Measurements from ENCODE around the gene TANC1.

The TANC1 gene

DNA sequence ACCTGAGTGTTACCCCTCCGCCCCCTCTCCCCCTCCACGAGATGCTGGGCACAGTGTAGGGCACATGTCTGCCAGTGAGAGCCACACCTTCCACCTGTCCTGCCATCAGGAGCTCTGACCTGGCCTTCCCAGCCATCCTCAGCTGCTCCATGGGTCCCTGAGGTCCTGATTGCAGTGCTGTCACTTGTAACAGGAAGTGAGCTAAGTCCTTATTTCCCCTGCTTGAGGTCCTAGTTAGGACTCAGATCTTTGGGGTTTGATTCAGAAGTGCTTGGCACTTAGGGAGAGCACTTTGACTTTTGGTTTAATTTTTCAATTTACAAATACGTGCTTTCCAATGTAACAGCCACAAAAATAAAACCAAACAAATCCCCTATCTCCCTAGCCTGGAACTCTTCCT lies 192.5 kb downstream of the TANC1 start:
- H3K9ac ChIP-seq (ENCODE audit: low read depth, low read length) = no peak overlapping the region
- no peaks in the 10 kb centered on the region for H3K4me1 ChIP-seq (ENCODE audit: insufficient read depth, low read length)
- no peaks in the 10 kb centered on the region for H3K9me3 ChIP-seq (ENCODE audit: control insufficient read depth, insufficient read depth, low read length)
- no peaks in the 10 kb centered on the region for H3K36me3 ChIP-seq (ENCODE audit: insufficient read depth, low read length)

DNA sequence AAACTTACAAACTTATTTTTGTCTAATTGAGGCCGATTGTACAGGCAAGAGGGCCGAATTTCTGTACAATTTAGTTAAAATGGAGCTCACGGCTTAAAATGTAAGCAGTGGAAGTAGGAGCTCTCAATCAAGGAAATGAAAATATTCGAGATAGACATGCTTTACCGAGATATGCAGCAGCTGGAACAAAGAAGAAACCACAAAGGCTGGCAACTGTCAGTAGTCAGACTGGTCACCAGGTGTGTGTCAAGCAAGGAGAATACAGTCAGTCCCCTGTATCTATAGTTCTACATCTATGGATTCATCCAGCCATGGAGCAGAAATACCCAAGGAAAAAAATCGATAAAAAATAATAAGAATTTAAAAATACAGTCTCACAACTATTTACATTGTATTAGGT lies 195.5 kb downstream of the TANC1 start:
- no peaks in the 10 kb centered on the region for H3K9me3 ChIP-seq (ENCODE audit: control insufficient read depth, insufficient read depth, low read length)

DNA sequence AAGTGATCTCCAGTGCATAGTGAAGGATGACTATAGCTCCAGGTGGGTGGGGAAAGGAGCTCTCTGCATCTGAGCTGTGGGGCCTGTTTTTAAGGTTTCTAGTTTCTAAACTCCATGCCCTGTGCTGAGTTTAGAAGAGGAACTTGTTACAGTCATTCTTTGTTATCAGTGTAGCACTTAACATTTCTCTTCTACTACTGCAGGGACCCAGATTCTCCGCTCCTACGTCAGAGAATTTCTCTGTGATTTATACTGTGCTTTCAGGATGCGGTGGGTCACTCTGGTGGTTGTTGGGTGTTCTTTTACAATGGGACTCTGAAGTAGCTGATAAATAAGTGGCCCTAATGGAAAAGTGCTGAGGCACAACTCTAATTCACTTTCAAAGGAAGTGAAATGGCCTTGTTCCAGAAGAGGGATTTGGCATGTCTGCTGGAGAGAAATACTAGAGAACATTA lies 196.0 kb downstream of the TANC1 start:
- H3K9ac ChIP-seq (ENCODE audit: low read depth, low read length) = no peak overlapping the region

More for the DNA sequence above, 195.5 kb downstream of the TANC1 start:
- H3K4me1 ChIP-seq (ENCODE audit: insufficient read depth, low read length) = no peaks in the 10 kb centered on the region
- no peak overlapping the region for H3K9ac ChIP-seq (ENCODE audit: low read depth, low read length)
- H3K36me3 ChIP-seq (ENCODE audit: insufficient read depth, low read length) = no peaks in the 10 kb centered on the region

DNA sequence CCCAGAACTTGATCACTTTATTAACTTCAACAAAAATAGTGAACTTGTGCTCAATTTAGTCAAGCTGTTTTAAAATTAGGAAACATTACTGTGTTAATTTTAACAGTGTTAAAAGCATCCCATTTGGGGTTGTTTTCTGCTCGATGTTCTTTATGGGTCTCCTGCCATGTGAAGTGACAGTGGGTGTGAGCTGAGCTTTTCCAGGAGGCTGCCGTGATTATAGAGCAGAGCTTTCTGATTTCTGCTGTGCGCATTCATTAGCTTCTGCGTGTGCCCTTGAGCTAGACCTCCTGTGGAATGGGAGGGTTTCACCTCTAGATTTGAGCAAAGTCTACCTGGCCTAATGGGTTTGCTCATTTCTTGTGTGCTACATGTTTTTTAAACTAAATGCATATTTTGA lies 196.6 kb downstream of the TANC1 start:
- Histone ChIP-seq H3K9me3 (ENCODE audit: control insufficient read depth, insufficient read depth, low read length) (no peaks in the 10 kb centered on the region), H3K36me3 (ENCODE audit: insufficient read depth, low read length) (no peaks in the 10 kb centered on the region), H3K9ac (ENCODE audit: low read depth, low read length) (no peak overlapping the region), H3K4me1 (ENCODE audit: insufficient read depth, low read length) (no peaks in the 10 kb centered on the region)

More for the DNA sequence above, 196.0 kb downstream of the TANC1 start:
- Histone ChIP-seq H3K4me1 (ENCODE audit: insufficient read depth, low read length) (no peaks in the 10 kb centered on the region), H3K36me3 (ENCODE audit: insufficient read depth, low read length) (no peaks in the 10 kb centered on the region), H3K9me3 (ENCODE audit: control insufficient read depth, insufficient read depth, low read length) (no peaks in the 10 kb centered on the region)

DNA sequence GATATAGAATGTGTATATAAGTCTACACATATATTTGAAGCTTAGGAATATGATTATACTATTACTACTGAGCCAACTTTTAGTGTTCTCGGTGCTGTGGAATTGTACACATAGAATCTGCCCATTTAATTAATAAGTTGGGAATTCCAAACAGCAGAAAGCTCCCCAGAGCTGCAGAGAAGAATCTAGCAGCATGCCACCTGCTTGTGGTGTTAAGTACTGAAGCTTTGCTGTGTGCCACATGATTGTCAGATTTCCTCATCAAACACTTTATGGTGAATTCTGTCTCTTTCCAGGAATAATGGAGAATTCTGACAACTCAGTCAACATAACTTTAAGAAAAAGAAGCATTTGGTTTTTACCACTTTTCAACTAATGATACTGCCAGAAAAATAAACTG lies 200.3 kb downstream of the TANC1 start:
- Histone ChIP-seq H3K9ac (ENCODE audit: low read depth, low read length) (no peak overlapping the region), H3K4me1 (ENCODE audit: insufficient read depth, low read length) (no peaks in the 10 kb centered on the region), H3K36me3 (ENCODE audit: insufficient read depth, low read length) (no peaks in the 10 kb centered on the region; the same call in 1 of the 2 replicates), H3K9me3 (ENCODE audit: control insufficient read depth, insufficient read depth, low read length) (no peaks in the 10 kb centered on the region)

DNA sequence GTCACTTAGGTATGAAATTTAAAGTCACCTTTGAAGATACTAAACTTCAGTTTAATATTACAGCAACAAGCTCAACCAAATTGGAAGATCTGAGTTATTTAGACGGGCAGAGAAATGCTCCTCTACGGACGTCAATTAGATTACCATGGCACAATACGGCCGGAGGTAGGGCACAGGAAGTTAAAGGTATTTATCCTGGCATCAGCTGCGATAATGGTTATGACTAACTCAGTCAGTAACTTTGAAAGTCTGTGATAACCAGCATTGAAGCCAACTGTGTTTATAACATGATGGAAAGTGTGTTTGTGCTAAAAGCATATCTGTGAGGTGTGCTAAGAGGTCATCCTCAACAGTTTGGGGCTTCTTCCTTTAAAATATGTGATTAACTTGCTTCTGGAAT lies 200.7 kb downstream of the TANC1 start:
- H3K9me3 ChIP-seq (ENCODE audit: control insufficient read depth, insufficient read depth, low read length) = no peaks in the 10 kb centered on the region
- no peaks in the 10 kb centered on the region; the same call in 1 of the 2 replicates for H3K36me3 ChIP-seq (ENCODE audit: insufficient read depth, low read length)
- H3K9ac ChIP-seq (ENCODE audit: low read depth, low read length) = no peak overlapping the region
- no peaks in the 10 kb centered on the region for H3K4me1 ChIP-seq (ENCODE audit: insufficient read depth, low read length)

DNA sequence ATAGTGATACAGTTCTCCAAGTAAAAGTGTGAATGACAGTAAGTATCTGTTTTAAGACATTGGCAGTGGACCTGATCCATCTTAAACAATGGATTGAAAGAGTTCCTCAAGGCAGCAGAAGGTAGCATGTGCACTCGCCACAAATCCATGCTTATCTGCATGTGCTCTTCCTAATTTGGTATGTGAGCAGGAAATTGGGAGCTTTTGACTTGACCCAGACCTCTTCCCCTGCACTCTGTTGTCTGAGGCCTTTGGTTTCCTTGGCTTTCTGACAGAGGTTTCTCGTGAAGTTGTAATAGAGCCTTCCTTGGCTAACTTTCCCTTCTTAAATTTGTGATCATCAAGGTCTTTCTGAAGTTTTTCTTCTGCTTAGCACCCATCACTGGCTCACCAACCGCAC lies 204.0 kb downstream of the TANC1 start:
- Histone ChIP-seq H3K9ac (ENCODE audit: low read depth, low read length) (no peak overlapping the region), H3K9me3 (ENCODE audit: control insufficient read depth, insufficient read depth, low read length) (no peaks in the 10 kb centered on the region), H3K4me1 (ENCODE audit: insufficient read depth, low read length) (no peaks in the 10 kb centered on the region), H3K36me3 (ENCODE audit: insufficient read depth, low read length) (peaks cover under 1% of the 10 kb centered on the region; the same call in 1 of the 2 replicates)

DNA sequence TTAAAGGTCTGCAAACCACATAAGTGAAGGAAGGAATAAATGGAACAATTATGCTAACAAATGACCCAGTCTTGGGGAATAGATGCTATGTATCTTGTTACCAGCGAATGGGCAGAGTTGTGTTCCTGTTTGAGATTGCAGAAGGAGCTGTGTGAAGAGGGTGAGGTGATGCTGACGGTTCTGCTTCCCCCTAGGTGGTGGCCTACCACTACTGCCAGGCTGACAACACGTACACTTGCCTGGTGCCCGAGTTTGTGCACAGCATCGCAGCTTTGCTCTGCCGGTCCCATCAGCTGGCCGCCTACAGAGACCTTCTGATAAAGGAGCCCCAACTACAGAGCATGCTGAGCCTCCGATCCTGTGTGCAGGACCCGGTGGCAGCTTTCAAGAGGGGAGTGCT lies 206.3 kb downstream of the TANC1 start:
- Histone ChIP-seq H3K9ac (ENCODE audit: low read depth, low read length) (no peak overlapping the region), H3K36me3 (ENCODE audit: insufficient read depth, low read length) (peaks cover 4% of the 10 kb centered on the region; the same call in 1 of the 2 replicates), H3K4me1 (ENCODE audit: insufficient read depth, low read length) (no peaks in the 10 kb centered on the region), H3K9me3 (ENCODE audit: control insufficient read depth, insufficient read depth, low read length) (no peaks in the 10 kb centered on the region)

DNA sequence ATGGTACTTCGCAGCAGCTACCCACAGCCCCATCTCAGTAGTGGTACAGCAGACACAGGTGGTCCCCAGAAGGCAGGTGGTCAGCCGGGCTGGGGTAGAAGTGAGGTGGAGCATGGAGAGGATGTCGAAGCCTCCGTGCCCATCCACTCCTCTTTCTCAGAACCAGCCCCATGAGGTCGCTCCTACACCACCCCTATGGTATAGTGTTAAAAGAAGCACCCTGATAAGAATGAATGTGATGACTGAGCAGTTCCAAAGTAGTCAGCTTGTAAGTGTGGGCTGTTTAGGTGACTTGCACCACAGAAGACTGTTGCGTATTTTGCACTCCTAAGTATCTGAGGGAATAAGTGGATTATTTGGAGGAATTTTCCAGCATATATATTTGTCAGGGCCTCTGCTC lies 206.7 kb downstream of the TANC1 start:
- Histone ChIP-seq H3K36me3 (ENCODE audit: insufficient read depth, low read length) (peaks cover 7% of the 10 kb centered on the region; the same call in 1 of the 2 replicates), H3K4me1 (ENCODE audit: insufficient read depth, low read length) (no peaks in the 10 kb centered on the region), H3K9ac (ENCODE audit: low read depth, low read length) (no peak overlapping the region), H3K9me3 (ENCODE audit: control insufficient read depth, insufficient read depth, low read length) (no peaks in the 10 kb centered on the region)

DNA sequence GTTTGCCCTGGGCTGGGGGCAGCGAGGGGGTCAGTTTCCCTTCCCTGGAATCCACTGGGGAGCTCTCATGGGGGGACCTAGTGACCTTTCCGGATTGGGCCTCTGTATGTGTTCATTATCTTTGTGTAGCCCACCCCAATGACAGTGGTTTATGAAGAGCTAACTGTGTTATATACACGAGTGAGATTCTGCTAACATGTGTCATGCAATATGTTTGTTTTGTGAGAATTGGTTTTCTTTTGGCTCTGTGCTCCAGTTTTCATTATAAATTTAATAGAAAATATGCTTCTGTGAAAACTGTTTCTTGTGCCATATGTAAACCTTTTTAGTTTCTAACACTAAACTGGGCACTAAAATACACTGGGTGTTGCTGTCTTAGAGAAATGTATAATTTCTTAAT lies 207.5 kb downstream of the TANC1 start:
- H3K4me1 ChIP-seq (ENCODE audit: insufficient read depth, low read length) = no peaks in the 10 kb centered on the region
- H3K9ac ChIP-seq (ENCODE audit: low read depth, low read length) = no peak overlapping the region
- no peaks in the 10 kb centered on the region for H3K9me3 ChIP-seq (ENCODE audit: control insufficient read depth, insufficient read depth, low read length)
- H3K36me3 ChIP-seq (ENCODE audit: insufficient read depth, low read length) = peaks cover 7% of the 10 kb centered on the region; the same call in 1 of the 2 replicates

DNA sequence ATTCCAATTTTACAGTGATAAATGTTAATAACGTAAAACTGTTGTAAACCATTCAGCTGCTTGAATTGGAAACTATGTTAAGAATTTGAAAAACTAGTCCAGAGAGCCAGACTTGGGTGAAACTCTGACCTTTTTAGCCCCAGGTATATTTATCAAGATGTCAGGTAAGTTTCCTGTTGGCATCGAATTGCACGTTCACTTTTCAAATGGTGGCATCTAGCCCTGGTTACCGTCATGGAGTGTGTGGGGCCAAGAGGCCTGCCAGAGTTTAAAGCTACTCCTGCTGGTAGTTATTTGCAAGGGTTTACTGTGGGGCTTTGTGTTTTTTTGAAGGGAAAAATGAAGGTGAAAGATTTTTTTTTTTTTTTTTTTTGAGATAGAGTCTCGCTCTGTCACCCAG lies 208.1 kb downstream of the TANC1 start:
- Histone ChIP-seq H3K36me3 (ENCODE audit: insufficient read depth, low read length) (peaks cover 7% of the 10 kb centered on the region; the same call in 1 of the 2 replicates), H3K9me3 (ENCODE audit: control insufficient read depth, insufficient read depth, low read length) (no peaks in the 10 kb centered on the region), H3K4me1 (ENCODE audit: insufficient read depth, low read length) (no peaks in the 10 kb centered on the region), H3K9ac (ENCODE audit: low read depth, low read length) (no peak overlapping the region)

DNA sequence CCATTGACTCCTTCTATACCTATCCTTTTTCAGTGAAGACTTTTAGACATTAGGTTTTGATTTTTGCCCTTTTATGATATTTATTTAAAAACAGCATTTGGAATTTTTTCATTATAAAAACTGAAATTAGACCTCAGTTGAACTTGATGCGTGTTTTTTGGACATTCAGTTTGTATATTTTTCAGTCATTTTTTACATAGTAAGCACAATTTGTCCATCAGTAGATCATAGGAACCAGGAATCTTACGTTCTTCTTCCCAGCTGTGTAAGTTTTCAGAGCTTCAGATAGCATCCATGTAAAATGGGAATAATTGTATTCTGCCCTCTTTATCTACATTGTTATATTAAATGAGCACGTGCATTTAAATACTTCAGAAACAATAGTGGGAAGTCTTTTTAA lies 208.9 kb downstream of the TANC1 start:
- H3K9me3 ChIP-seq (ENCODE audit: control insufficient read depth, insufficient read depth, low read length) = no peaks in the 10 kb centered on the region
- H3K36me3 ChIP-seq (ENCODE audit: insufficient read depth, low read length) = peaks cover 7% of the 10 kb centered on the region; the same call in 1 of the 2 replicates
- no peaks in the 10 kb centered on the region for H3K4me1 ChIP-seq (ENCODE audit: insufficient read depth, low read length)
- H3K9ac ChIP-seq (ENCODE audit: low read depth, low read length) = no peak overlapping the region

DNA sequence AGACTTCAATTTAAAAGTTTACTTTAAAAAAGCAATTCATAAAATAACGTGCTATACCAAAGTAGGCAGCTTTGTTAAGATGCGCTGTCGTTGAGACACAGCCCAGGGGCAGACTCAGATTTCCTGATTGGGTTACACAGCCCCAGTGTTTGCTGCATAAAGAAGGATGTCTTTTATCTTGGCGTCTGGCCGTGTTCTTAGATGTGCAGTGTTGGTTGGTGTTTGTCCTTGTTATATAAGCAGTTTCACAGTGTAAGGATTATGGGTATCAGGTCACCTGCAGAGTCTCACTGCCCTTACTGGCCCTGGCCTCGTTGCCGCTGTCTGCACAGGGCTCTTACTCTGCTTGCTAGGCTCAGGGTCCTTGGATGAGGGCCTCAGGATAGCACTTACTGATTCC lies 209.5 kb downstream of the TANC1 start:
- Histone ChIP-seq H3K36me3 (ENCODE audit: insufficient read depth, low read length) (peaks cover 7% of the 10 kb centered on the region; the same call in 1 of the 2 replicates), H3K4me1 (ENCODE audit: insufficient read depth, low read length) (no peaks in the 10 kb centered on the region), H3K9ac (ENCODE audit: low read depth, low read length) (no peak overlapping the region), H3K9me3 (ENCODE audit: control insufficient read depth, insufficient read depth, low read length) (no peaks in the 10 kb centered on the region)

DNA sequence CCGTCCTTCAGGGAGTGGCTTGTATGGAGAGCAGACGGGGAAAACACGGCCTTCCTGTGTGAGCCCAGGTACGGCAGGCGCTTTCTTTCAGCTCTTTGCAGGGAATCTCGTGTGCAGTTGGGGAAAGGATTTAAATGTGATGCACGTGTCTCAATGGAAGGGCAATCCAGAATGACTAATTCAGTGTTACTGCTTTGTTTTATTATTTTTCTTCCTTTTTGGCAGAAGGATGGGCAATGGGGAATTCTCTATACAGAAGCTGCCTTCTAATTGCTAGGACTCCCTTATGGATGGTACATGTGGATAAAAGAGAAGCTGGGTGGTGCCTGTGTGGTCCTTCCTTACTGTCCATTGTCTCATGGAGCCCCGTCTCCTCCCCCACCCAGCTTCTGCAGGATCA lies 210.7 kb downstream of the TANC1 start:
- H3K4me1 ChIP-seq (ENCODE audit: insufficient read depth, low read length) = no peaks in the 10 kb centered on the region
- no peaks in the 10 kb centered on the region for H3K9me3 ChIP-seq (ENCODE audit: control insufficient read depth, insufficient read depth, low read length)
- H3K9ac ChIP-seq (ENCODE audit: low read depth, low read length) = no peak overlapping the region
- peaks cover 7% of the 10 kb centered on the region; the same call in 1 of the 2 replicates for H3K36me3 ChIP-seq (ENCODE audit: insufficient read depth, low read length)

DNA sequence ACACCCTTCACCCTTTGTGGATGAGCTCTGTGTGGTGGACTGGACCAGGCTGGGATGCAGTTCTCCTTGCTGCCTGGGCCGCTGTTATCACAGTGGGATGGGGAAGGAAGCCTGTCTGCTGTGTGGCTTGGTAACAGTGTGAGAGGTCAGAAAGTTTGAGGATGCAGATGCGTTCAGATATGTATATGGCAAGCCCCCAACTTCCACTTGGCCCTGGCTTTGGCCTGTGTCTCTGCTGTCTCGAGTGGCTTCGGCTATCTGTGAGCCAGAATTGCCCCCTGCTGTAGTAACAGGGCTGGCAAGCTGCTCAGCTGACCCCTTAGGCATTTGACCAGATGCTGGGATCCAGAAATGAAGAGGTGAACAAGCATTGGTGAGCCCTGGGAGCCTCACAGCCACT lies 211.3 kb downstream of the TANC1 start:
- peaks cover 7% of the 10 kb centered on the region; the same call in 1 of the 2 replicates for H3K36me3 ChIP-seq (ENCODE audit: insufficient read depth, low read length)
- H3K9ac ChIP-seq (ENCODE audit: low read depth, low read length) = no peak overlapping the region
- no peaks in the 10 kb centered on the region for H3K4me1 ChIP-seq (ENCODE audit: insufficient read depth, low read length)
- H3K9me3 ChIP-seq (ENCODE audit: control insufficient read depth, insufficient read depth, low read length) = no peaks in the 10 kb centered on the region

DNA sequence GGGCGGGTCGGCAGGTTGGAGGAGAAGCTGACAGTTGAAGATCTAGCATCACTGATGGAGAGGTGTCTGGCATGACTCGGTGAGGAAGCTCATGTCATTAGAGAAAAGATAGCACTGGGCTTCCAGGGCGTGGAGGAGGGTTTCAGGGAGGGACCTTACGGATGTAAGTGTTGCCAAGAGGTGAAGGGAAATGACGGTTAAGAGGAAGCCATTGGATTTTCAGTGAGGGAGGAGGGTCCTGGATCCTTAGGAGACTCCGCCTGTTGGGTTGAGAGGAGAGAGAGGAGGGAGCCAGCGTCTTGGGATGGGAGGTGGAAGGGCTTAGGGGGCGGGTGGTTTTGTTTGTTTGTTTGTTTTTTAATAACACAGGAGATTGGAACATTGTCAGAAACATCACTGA lies 214.9 kb downstream of the TANC1 start:
- H3K9ac ChIP-seq (ENCODE audit: low read depth, low read length) = no peak overlapping the region
- H3K36me3 ChIP-seq (ENCODE audit: insufficient read depth, low read length) = peaks cover 6% of the 10 kb centered on the region; the same call in 1 of the 2 replicates

More for the DNA sequence above, 214.9 kb downstream of the TANC1 start:
- Histone ChIP-seq H3K9me3 (ENCODE audit: control insufficient read depth, insufficient read depth, low read length) (no peaks in the 10 kb centered on the region), H3K4me1 (ENCODE audit: insufficient read depth, low read length) (no peaks in the 10 kb centered on the region)

Measured in ES-I3 (cell line).